ENCODE measurements around the gene LRCOL1. TPM values are rescaled to one million over a fixed set of nuclear protein-coding genes. Genes with fewer than 3 reads are reported as not detected.

The LRCOL1 gene
- total and polyA plus RNA-seq, 8 donors: 0.63 to 2.2 (median 1.4) TPM

DNA sequence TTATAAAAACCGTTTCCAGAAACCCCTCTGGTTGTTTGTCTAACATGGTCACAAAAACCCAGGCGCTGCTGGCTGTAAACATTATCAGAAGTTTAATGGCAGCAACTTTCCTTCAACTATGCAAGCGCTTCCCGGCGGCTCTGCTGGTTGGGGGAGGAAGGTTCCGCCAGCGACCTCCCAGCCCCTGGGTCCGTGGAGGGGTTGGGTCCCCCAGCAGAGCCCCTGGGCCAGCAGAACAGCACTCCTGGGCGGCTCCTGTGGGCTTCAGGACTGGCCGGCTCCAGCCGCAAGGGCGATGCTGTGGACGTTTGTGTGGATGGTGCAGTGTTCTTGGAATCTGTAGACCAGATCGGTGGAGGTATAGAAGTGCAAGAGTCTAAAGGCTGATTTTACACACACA lies 26.0 kb downstream of the LRCOL1 start:
- H3K36me3 ChIP-seq: peaks cover 0 to 9% of the 10 kb centered on the region in 2 donors
- peak in 1 of 4 donors; percentile 67 for DNase-seq
- H3K4me3 ChIP-seq: no peak overlapping the region
- peaks cover 0 to 1% of the 10 kb centered on the region in 2 donors for H3K4me1 ChIP-seq
- ATAC-seq: no peak
- intact Hi-C loops (cut with DNase I): no loop called here
- TF ChIP-seq, protein P1, sequence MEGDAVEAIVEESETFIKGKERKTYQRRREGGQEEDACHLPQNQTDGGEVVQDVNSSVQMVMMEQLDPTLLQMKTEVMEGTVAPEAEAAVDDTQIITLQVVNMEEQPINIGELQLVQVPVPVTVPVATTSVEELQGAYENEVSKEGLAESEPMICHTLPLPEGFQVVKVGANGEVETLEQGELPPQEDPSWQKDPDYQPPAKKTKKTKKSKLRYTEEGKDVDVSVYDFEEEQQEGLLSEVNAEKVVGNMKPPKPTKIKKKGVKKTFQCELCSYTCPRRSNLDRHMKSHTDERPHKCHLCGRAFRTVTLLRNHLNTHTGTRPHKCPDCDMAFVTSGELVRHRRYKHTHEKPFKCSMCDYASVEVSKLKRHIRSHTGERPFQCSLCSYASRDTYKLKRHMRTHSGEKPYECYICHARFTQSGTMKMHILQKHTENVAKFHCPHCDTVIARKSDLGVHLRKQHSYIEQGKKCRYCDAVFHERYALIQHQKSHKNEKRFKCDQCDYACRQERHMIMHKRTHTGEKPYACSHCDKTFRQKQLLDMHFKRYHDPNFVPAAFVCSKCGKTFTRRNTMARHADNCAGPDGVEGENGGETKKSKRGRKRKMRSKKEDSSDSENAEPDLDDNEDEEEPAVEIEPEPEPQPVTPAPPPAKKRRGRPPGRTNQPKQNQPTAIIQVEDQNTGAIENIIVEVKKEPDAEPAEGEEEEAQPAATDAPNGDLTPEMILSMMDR (IDR thresholded peaks at IDR 0.05): no peak
- H3K9me3 ChIP-seq: no peaks in the 10 kb centered on the region
- no peak overlapping the region for H3K27ac ChIP-seq
- H3K27me3 ChIP-seq: no peaks in the 10 kb centered on the region

DNA sequence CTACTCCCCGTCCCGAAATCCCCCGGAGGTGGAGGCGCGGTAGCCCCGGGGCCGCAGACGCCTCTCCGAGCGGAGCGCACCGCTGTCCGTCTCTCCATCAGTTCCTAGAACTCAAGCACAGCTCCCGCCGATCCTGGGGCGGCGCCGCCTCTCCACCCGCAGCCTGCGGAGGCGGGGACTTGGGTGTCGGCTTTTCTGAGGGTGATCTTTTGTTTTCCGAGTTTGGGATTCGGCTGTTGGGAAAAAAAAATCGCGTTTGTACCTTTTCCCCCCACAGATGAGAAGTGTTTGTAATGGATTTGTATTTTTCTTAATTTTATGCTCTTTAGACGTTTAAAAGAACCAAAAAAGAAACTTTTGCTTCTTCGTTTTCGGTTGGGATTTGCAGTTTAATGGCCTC lies 26.6 kb downstream of the LRCOL1 start:
- no peak for DNase-seq
- Histone ChIP-seq H3K27me3 (no peaks in the 10 kb centered on the region), H3K36me3 (peaks cover 0 to 10% of the 10 kb centered on the region in 2 donors), H3K27ac (no peak overlapping the region), H3K9me3 (no peaks in the 10 kb centered on the region), H3K4me3 (no peak overlapping the region), H3K4me1 (peaks cover 0 to 4% of the 10 kb centered on the region in 2 donors)
- intact Hi-C loops (cut with DNase I): no loop called here
- TF ChIP-seq, protein P1 (IDR thresholded peaks at IDR 0.05): no peak
- ATAC-seq: no peak

DNA sequence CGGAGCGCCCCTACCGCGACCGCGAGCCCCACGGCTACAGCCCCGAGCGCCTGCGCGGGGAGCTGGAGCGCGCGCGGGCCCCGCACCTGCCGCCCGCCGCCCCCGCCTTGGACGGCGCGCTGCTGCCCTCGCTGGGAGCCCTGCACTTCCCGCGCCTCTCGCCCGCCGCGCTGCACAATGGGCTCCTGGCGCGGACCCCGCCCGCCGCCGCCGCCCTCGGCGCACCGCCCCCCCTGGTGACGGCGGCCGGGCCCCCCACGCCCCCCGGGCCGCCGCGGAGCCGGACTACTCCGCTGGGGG lies 27.0 kb downstream of the LRCOL1 start:
- Histone ChIP-seq H3K9me3 (no peaks in the 10 kb centered on the region), H3K27me3 (no peaks in the 10 kb centered on the region), H3K27ac (no peak overlapping the region), H3K4me3 (no peak overlapping the region), H3K36me3 (peaks cover 0 to 13% of the 10 kb centered on the region in 2 donors), H3K4me1 (peaks cover 0 to 4% of the 10 kb centered on the region in 2 donors)
- TF ChIP-seq, protein P1 (IDR thresholded peaks at IDR 0.05): no peak
- DNase-seq (no peak), ATAC-seq (no peak)
- intact Hi-C loops (cut with DNase I): no loop called here

DNA sequence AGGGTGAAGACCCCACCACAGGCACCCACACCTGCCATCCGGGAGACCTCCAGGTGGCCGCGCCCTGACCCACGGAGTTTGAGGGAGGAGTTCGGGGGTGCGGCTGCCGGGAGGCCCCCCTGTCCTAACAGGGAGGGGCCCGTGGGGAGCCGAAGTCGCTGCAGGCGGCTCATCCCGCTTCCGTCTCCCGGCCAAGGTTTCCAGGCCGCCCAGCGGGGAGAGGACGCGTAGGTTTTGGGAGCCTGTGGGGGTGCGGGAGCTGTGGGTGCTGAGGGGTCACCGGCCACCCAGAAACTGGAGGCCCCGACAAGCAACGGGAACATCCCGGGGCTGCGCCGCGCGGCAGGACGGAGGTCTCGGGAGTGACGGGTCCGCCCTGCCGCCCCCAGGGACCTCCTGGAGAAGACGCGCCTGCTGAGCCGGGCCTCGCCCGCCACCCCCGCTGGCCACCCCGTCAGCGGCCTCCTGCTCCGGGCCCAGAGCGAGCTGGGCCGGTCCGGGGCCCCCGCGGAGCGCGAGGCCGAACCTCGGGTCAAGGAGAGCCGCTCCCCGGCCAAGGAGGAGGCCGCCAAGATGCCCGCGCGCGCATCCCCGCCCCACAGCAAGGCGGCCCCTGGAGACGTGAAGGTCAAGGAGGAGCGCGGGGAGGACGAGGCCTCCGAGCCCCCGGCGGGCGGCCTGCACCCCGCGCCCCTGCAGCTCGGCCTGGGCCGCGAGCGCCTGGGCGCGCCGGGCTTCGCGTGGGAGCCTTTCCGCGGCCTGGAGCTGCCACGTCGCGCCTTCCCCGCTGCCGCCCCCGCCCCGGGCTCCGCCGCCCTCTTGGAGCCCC lies 27.6 kb downstream of the LRCOL1 start:
- H3K4me1 ChIP-seq: peaks cover 0 to 4% of the 10 kb centered on the region in 2 donors
- H3K36me3 ChIP-seq: peaks cover 0 to 17% of the 10 kb centered on the region in 2 donors
- ATAC-seq (no peak), DNase-seq (no peak)
- no peaks in the 10 kb centered on the region for H3K27me3 ChIP-seq
- no peak overlapping the region for H3K27ac ChIP-seq
- TF ChIP-seq, protein P1 (IDR thresholded peaks at IDR 0.05): no peak
- peak overlapping the region; percentile 9 to 19 for H3K4me3 ChIP-seq
- H3K9me3 ChIP-seq: no peaks in the 10 kb centered on the region
- intact Hi-C loops (cut with DNase I): no loop called here

DNA sequence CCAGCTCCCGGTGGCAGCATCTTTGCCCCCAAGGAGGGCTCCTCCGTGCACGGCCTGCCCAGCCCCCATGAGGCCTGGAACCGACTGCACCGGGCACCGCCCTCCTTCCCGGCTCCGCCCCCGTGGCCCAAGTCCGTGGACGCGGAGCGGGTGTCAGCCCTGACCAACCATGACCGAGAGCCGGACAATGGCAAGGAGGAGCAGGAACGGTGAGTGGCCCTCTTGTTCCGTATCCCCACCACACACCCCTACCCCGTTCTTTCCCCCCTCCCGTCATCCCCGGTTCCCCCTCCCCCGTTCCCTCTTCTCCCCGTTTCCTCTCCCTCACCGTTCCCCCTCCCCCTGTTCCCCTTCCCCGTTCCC lies 28.3 kb downstream of the LRCOL1 start:
- intact Hi-C loops (cut with DNase I): no loop called here
- no peak overlapping the region for H3K4me3 ChIP-seq
- no peak overlapping the region for H3K27ac ChIP-seq
- ATAC-seq (peak; percentile 34), DNase-seq (no peak)
- TF ChIP-seq, protein P1 (IDR thresholded peaks at IDR 0.05): no peak
- H3K9me3 ChIP-seq: no peaks in the 10 kb centered on the region
- no peaks in the 10 kb centered on the region for H3K27me3 ChIP-seq
- peaks cover 0 to 4% of the 10 kb centered on the region in 2 donors for H3K4me1 ChIP-seq
- peaks cover 0 to 25% of the 10 kb centered on the region in 2 donors for H3K36me3 ChIP-seq

Measured in left lung (tissue), 10 donors.